Medulla oblongata (tissue), 1 donor: ENCODE data around the gene ANKRD39.
"Not testable (repeated sequence)": the region's sequence is repeated elsewhere in the genome, so short reads cannot be mapped to it uniquely, and the experiment has no call there.

ENCODE experiments used
- DNase-seq: peaks from one replicate; pipeline ENCODE4 v3.0.0-alpha.2; 2015; ENCODE audit errors: extremely low spot score

ANKRD39 gene

GRCh38 chr2:96857667-96858372, at the start of gene ANKRD39:
Gene ANKRD39, minus strand, starts transcription at chr2:96858016. Its CDS starts 29 bp downstream, at chr2:96857987.
- peak; percentile 99 for DNase-seq

- no peak for DNase-seq
Observed at GRCh38 chr2:96906729-96907114, 48.9 kb upstream of the ANKRD39 start.

- no peak for DNase-seq
Observed at GRCh38 chr2:96903815-96904214, 46.0 kb upstream of the ANKRD39 start.

- DNase-seq, result no peak
Observed at GRCh38 chr2:96903318-96903717, 45.5 kb upstream of the ANKRD39 start.

GRCh38 chr2:96900237-96900636, 42.4 kb upstream of the ANKRD39 start:
- no peak for DNase-seq

GRCh38 chr2:96899413-96899741, 41.6 kb upstream of the ANKRD39 start:
- no peak for DNase-seq

- DNase-seq, result no peak
Observed at GRCh38 chr2:96898641-96899412, 41.0 kb upstream of the ANKRD39 start.

- DNase-seq, result no peak
Observed at GRCh38 chr2:96898135-96898505, 40.3 kb upstream of the ANKRD39 start.

GRCh38 chr2:96897491-96898134, 39.8 kb upstream of the ANKRD39 start:
- no peak for DNase-seq

GRCh38 chr2:96895746-96896651, 38.2 kb upstream of the ANKRD39 start:
- DNase-seq, result peak; percentile 39

GRCh38 chr2:96895032-96895745, 37.4 kb upstream of the ANKRD39 start:
- DNase-seq, result peak; percentile 75

- no peak for DNase-seq
Observed at GRCh38 chr2:96894151-96894531, 36.3 kb upstream of the ANKRD39 start.

- peak; percentile 57 for DNase-seq
Observed at GRCh38 chr2:96893289-96894150, 35.7 kb upstream of the ANKRD39 start.

GRCh38 chr2:96891591-96892333, 33.9 kb upstream of the ANKRD39 start:
- DNase-seq, result peak; percentile 73

GRCh38 chr2:96890726-96891385, 33.0 kb upstream of the ANKRD39 start:
- DNase-seq, result no peak

GRCh38 chr2:96890252-96890651, 32.4 kb upstream of the ANKRD39 start:
- DNase-seq, result no peak

GRCh38 chr2:96889502-96889901, 31.7 kb upstream of the ANKRD39 start:
- not testable (repeated sequence) for DNase-seq

GRCh38 chr2:96888072-96889011, 30.5 kb upstream of the ANKRD39 start:
- peak; percentile 85 for DNase-seq
